ENCODE data around the gene CAPZB.

CAPZB gene

DNA sequence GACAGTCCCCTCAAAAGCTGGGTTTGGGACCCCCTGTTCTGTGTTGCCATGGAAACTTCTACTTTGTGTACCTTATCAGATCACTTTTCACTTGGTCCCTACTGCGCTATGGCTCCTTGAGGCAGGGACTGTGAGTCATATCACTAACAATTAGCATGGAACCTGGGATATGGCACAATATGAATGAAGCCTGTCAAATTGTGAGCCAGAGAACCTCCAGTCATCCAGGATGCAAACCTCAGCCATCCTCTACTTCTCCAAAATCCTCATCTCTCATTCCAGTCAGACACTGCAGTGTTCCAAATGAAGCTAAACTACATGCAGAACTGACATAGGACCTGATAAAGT, 11.2 kb upstream of the CAPZB start:
- DNase-seq (ENCODE audit: low read depth, low spot score): no peak
- no peak overlapping the region for H3K4me3 ChIP-seq (ENCODE audit: low read depth, low read length)
- in situ Hi-C loops (cut with HindIII; ENCODE audit: low sequenced_read_pairs): no loop called here
- TF ChIP-seq, protein P1, sequence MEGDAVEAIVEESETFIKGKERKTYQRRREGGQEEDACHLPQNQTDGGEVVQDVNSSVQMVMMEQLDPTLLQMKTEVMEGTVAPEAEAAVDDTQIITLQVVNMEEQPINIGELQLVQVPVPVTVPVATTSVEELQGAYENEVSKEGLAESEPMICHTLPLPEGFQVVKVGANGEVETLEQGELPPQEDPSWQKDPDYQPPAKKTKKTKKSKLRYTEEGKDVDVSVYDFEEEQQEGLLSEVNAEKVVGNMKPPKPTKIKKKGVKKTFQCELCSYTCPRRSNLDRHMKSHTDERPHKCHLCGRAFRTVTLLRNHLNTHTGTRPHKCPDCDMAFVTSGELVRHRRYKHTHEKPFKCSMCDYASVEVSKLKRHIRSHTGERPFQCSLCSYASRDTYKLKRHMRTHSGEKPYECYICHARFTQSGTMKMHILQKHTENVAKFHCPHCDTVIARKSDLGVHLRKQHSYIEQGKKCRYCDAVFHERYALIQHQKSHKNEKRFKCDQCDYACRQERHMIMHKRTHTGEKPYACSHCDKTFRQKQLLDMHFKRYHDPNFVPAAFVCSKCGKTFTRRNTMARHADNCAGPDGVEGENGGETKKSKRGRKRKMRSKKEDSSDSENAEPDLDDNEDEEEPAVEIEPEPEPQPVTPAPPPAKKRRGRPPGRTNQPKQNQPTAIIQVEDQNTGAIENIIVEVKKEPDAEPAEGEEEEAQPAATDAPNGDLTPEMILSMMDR (IDR thresholded peaks at IDR 0.05; ENCODE audit: low read depth, low read length): no peak

DNA sequence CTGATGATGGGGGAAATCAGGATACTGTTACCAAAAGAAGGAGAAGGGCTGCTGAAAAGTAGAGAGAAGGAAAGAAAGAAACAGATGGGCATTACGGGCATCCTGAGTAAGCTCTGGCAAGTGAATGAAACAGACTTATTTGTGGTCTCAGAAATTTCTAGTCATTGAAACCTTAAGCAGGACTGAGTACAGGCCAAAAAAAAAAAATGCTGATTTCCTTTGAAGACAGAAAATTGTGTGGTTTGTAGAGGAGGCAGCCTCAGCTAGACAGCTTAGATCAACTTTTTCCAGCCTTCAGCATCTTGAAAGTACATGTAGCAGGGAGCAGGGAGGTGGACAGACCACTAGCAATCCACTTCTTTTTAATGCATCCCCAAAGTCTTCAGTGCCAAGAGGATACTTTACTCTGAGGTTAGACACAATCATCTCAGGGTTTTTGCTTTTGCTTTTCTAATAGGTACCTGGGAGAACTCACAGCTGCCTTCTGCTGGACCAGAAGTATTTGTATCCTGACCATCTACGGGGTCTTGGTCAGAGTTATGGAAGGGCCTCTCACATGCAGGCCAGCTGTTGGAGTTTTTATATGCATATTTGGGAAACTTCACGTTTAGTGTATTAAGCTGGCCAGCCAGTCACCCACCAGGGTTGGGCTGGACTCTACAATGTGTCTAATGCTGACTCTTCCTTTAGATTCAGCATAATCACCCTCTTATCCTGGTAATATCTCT, 10.6 kb upstream of the CAPZB start:
- no peak overlapping the region for H3K4me3 ChIP-seq (ENCODE audit: low read depth, low read length)
- peak; percentile 62 for DNase-seq (ENCODE audit: low read depth, low spot score)
- in situ Hi-C loops (cut with HindIII; ENCODE audit: low sequenced_read_pairs): no loop called here
- TF ChIP-seq, protein P1 (IDR thresholded peaks at IDR 0.05; ENCODE audit: low read depth, low read length): no peak

DNA sequence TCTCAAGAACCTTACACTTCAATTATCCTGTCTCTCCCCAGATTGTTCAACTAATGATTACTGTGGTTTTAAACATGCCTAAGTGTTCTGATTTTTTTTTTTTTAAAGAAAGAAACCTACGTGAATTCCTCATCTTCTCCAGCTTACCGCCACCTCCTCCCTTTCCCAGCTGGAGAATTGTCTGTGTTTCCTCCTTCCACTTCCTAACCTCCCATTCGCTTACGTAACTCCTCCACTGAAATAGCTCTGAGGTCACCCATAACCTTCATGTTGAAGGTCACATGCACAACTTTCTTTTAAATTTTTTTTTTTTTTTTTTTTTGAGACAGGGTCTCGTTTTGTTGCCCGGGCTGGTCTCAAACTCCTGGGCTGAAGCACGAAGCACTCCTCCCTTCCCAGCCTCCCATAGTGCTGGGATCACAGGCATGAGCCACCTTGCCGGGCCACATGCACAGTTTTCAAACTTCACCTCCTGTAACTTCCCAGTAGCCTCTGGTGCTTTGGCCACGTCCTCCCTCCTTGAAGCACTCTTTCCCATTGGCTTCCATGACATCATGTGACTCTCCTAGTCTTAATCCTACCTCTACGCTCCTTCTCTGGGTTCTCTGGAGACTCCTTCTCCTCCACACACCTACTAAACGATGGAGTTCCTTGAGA, 9.8 kb upstream of the CAPZB start:
- DNase-seq (ENCODE audit: low read depth, low spot score): no peak
- no peak overlapping the region for H3K4me3 ChIP-seq (ENCODE audit: low read depth, low read length)
- in situ Hi-C loops (cut with HindIII; ENCODE audit: low sequenced_read_pairs): no loop called here
- TF ChIP-seq, protein P1 (IDR thresholded peaks at IDR 0.05; ENCODE audit: low read depth, low read length): no peak

DNA sequence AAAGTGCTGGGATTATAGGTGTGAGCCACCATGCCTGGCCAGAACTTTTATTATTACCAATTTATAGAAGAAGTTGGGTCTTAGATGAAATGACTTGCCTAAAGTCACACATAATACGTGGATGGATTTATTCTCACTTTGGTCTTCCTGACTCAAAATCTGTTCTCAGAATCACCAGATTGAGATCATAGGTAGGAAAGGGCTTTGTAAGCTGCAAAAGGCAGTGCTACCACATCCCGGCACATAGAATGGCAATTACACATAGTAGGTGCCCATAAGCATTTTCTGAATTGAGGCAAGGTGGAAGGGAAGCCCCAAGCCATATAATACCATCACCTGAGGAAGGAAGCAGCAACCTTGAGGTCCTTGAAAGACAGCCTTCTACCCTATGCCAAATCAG, 8.2 kb upstream of the CAPZB start:
- in situ Hi-C loops (cut with HindIII; ENCODE audit: low sequenced_read_pairs): no loop called here
- TF ChIP-seq, protein P1 (IDR thresholded peaks at IDR 0.05; ENCODE audit: low read depth, low read length): no peak
- no peak overlapping the region for H3K4me3 ChIP-seq (ENCODE audit: low read depth, low read length)
- DNase-seq (ENCODE audit: low read depth, low spot score): no peak

DNA sequence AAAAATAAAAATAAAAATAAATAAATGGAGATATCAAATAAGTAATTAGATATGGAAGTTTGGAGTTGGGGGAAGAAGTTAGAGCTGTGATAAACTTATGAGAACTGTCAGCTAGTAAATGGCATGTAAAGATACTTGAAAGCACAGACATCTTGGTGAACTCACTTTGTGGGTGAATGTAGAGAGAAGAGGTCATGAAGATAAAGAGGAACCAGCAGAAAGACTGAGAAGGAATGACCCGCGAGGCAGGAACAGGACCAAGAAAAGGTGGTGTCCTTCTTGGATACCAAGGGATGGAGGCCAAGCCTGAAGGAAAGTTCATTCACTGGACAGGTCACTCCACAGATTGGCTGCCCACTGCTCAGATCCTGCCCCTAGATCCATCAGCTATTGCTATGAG, 4.7 kb upstream of the CAPZB start:
- TF ChIP-seq, protein P1 (IDR thresholded peaks at IDR 0.05; ENCODE audit: low read depth, low read length): no peak
- in situ Hi-C loops (cut with HindIII; ENCODE audit: low sequenced_read_pairs): no loop called here
- no peak overlapping the region for H3K4me3 ChIP-seq (ENCODE audit: low read depth, low read length)
- no peak for DNase-seq (ENCODE audit: low read depth, low spot score)

DNA sequence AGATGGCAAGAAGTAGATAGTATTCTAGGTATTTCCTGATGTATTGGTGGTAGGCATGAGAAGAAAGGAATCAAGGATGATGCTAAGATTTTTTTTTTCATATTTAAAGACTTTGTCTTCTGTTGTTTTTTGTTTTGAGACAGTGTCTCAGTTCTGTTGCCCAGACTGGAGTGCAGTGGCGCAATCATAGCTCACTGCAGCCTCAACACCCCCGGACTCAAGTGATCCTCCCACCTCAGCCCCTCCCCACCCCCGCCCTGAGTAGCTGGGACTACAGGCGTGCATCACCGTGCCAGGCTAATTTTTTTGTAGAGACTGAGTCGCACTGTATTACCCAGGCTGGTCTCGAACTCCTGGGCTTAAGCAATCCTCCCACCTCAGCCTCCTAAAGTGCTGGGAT, 2.8 kb upstream of the CAPZB start:
- no peak for DNase-seq (ENCODE audit: low read depth, low spot score)

More for the DNA sequence above, 2.8 kb upstream of the CAPZB start:
- in situ Hi-C loops (cut with HindIII; ENCODE audit: low sequenced_read_pairs): no loop called here
- TF ChIP-seq, protein P1 (IDR thresholded peaks at IDR 0.05; ENCODE audit: low read depth, low read length): no peak
- H3K4me3 ChIP-seq (ENCODE audit: low read depth, low read length): no peak overlapping the region

Data from astrocyte of the spinal cord (primary cell).